Epithelial cell of esophagus (primary cell): ENCODE data around the gene FCN1.
"Not testable (repeated sequence)": the region's sequence is repeated elsewhere in the genome, so short reads cannot be mapped to it uniquely, and the experiment has no call there.

Experiments
- DNase-seq: peaks from one replicate; pipeline ENCODE4 v3.0.0; 2010; ENCODE audit warnings: low read depth
- H3K4me3 ChIP-seq: 2 replicates; pipeline ENCODE4 v1.5.1; 2011; ENCODE audit warnings: mild to moderate bottlenecking, low read length, control low read depth
- TF ChIP-seq, protein P1 (sequence below): IDR thresholded peaks from 2 replicates; pipeline ENCODE4 v1.5.1; 2011; ENCODE audit warnings: low read depth, mild to moderate bottlenecking, low read length, control low read depth, inconsistent platforms; ENCODE audit not compliant: insufficient read depth; ENCODE audit errors: missing control alignments

FCN1 gene

DNA sequence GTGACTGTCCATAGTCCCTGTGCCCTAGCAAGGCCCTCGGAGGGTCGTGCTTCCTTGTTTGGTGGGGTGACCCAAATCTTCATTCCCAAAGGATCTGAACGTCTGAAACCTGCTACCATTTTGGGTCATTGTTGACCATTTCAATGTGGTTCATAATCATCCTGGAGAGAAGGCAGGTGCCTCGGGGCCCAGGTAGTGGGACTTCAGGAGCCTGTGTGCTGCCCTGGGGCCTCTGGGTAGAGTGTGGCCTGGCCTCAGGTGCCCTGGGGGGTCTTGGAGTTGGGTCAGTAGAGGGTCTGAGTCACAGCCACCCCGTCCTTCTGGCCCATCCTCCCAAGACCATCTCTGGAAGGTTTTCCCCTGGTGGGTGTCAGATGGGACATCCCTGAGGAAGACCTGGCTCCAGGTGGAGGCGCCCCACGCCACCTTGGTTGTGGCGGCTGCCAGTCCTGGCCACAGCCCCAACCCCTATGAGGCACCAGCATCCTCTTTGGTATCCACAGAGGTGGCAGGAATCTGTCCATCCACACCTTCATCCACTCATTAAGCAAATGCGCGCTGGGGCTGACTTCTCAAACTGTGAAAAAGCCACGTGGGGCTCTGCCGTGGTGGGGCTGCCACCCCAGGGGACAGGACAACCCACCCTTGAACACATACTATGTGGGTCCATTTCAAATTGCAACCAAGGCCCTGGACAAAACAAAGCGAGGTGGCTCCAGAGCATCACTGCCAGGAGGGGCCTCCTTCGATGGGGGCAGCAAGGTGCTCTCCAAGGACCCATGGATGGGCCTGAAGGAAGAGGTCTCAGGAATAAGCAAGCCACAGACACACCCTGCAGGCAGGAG is 41.6 kb upstream of the FCN1 start:
- no peak overlapping the region for H3K4me3 ChIP-seq
- TF ChIP-seq, protein P1, sequence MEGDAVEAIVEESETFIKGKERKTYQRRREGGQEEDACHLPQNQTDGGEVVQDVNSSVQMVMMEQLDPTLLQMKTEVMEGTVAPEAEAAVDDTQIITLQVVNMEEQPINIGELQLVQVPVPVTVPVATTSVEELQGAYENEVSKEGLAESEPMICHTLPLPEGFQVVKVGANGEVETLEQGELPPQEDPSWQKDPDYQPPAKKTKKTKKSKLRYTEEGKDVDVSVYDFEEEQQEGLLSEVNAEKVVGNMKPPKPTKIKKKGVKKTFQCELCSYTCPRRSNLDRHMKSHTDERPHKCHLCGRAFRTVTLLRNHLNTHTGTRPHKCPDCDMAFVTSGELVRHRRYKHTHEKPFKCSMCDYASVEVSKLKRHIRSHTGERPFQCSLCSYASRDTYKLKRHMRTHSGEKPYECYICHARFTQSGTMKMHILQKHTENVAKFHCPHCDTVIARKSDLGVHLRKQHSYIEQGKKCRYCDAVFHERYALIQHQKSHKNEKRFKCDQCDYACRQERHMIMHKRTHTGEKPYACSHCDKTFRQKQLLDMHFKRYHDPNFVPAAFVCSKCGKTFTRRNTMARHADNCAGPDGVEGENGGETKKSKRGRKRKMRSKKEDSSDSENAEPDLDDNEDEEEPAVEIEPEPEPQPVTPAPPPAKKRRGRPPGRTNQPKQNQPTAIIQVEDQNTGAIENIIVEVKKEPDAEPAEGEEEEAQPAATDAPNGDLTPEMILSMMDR, result no peak
- no peak for DNase-seq

DNA sequence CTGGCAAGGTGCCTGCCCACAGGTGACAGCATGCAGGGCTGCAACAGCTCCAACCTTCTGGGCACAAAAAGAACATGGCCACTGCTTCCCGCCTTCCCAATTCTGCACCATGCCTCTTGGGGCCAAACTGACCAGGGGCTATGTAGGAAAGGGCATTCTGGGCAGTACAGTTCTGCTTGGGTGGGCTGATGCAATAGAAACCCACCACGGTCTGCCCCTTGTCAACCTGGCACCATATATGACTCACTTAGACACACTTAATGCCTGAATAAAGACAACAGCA is 40.2 kb upstream of the FCN1 start:
- TF ChIP-seq, protein P1, result no peak
- H3K4me3 ChIP-seq, result no peak overlapping the region
- no peak for DNase-seq

GRCh38 chr9:134957165-134957944 is 39.6 kb upstream of the FCN1 start:
- no peak for DNase-seq
- TF ChIP-seq, protein P1, result no peak
- H3K4me3 ChIP-seq, result no peak overlapping the region

DNA sequence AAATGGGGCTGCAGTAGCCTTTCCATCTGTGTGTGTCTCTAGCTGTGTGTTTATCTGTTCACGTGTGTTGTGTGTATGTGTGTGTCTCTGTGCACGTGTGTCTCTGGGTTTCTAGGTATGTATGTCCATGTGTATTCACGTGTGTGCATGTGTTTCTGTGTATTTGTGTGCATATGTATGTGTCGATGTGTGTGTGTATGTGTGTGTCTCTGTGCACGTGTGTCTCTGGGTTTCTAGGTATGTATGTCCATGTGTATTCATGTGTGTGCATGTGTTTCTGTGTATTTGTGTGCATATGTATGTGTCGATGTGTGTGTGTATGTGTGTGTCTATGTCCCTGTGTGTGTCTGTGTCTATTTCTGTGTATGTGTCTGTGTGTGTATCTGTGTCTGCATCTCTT is 38.7 kb upstream of the FCN1 start:
- H3K4me3 ChIP-seq, DNase-seq: not testable (repeated sequence)

DNA sequence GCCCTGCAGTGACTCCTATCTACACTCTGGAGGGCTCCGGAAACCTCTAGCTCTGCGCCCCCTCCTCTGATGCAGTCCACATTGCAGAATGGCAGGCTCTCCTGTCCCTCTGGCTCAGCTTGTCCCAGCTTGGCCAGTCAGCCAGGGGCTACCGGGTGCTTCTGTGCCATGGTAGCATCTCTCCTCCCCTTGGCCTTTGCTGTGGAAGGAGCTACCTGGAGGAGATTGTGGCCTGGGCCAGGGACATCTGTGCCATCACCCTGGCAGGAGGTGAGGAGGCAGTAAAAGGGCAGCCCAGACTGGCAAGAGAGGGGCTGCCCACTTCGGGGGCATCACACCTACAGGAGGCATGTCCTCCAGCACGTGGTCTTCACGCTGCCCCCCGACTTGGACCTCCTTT is 38.1 kb upstream of the FCN1 start:
- H3K4me3 ChIP-seq, result no peak overlapping the region
- no peak for DNase-seq
- TF ChIP-seq, protein P1, result no peak

DNA sequence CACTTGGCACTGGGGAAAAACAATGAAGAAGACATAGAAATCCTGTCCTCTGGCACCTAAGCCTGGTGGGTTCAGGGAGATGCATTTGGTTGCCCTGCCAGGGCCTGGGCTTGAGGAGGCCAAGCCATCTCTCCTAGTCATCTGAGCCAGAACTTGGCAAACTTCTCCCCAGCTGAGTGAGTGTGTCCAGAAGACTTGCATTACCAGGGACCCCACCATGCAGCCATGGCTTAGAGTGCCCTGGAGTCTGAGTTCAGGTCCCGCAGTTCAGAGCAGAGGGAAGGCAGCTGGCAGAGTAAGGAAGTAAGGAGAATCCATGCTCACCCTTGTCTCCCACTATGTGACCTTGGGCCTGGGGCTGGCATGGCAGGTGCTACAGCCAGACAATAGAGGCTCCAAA is 37.4 kb upstream of the FCN1 start:
- DNase-seq, result no peak
- TF ChIP-seq, protein P1, result no peak
- no peak overlapping the region for H3K4me3 ChIP-seq

- DNase-seq, result no peak
- no peak overlapping the region for H3K4me3 ChIP-seq
- TF ChIP-seq, protein P1, result no peak
These were observed 34.3 kb upstream of the FCN1 start for GRCh38 chr9:134951994-134952393.
